Measurements from ENCODE around the gene AIPL1.

The AIPL1 gene

DNA sequence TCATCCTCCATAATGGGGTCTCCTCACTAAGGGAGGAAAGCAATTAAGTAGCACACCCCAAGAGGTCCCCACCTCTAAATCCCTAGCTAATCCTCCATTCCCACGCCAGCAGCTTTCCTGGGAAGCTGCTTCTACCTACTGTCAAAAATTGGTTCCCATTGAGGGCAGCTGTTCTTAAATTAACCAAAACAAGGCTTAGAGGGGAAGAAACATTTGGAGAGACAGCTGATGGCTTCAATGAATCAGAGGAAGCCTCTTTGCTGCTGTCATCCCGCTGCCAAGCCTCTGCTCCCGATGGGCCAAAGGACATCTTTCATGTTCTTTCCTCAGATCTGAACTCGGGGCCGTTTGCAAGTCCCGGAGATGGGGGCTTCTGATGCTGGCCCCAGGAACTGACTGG is 26.6 kb downstream of the AIPL1 start:
- Histone ChIP-seq H3K4me1 (ENCODE audit: insufficient read depth, insufficient read length) (no peaks in the 10 kb centered on the region), H3K9ac (ENCODE audit: insufficient read length, low read depth) (no peak overlapping the region), H3K4me3 (ENCODE audit: insufficient read length, low read depth) (no peak overlapping the region), H3K9me3 (ENCODE audit: insufficient read depth, low read length) (no peaks in the 10 kb centered on the region), H3K27me3 (ENCODE audit: insufficient read depth, insufficient read length) (no peaks in the 10 kb centered on the region), H3K36me3 (ENCODE audit: insufficient read depth, insufficient read length, low read length) (no peaks in the 10 kb centered on the region)
- TF ChIP-seq YY1 (IDR thresholded peaks at IDR 0.05; ENCODE audit: insufficient read depth, insufficient read length) = no peak
- no peak for DNase-seq (ENCODE audit: low read depth, low spot score)

DNA sequence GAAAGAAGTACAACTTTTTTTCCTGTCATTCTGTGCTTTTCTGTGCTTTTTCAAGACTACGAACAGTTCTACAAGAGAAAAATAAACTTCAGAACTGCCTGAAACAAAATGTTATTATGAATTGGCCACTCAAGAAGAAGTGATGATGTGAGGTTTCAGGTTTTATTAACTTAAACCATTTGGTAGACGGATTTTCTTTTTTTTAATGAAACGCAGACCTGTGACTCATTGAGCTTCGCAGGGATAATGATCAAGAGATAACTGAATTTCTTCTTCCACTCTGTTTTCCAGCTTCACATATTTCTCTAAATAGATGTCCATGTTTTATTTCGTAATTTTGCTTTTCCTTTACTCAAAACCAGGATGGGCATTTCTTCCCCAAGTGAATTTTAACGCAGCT is 32.7 kb downstream of the AIPL1 start:
- Histone ChIP-seq H3K4me3 (ENCODE audit: insufficient read length, low read depth) (no peak overlapping the region), H3K4me1 (ENCODE audit: insufficient read depth, insufficient read length) (peaks cover 4% of the 10 kb centered on the region), H3K9ac (ENCODE audit: insufficient read length, low read depth) (no peak overlapping the region), H3K9me3 (ENCODE audit: insufficient read depth, low read length) (no peaks in the 10 kb centered on the region), H3K36me3 (ENCODE audit: insufficient read depth, insufficient read length, low read length) (no peaks in the 10 kb centered on the region), H3K27me3 (ENCODE audit: insufficient read depth, insufficient read length) (no peaks in the 10 kb centered on the region)
- no peak for DNase-seq (ENCODE audit: low read depth, low spot score)
- TF ChIP-seq YY1 (IDR thresholded peaks at IDR 0.05; ENCODE audit: insufficient read depth, insufficient read length) (no peak), ZNF274 (IDR thresholded peaks at IDR 0.05; ENCODE audit: low read depth, low read length) (no peak), SUZ12 (IDR thresholded peaks at IDR 0.05; ENCODE audit: extremely low read depth, insufficient read depth, insufficient read length) (no peak)

DNA sequence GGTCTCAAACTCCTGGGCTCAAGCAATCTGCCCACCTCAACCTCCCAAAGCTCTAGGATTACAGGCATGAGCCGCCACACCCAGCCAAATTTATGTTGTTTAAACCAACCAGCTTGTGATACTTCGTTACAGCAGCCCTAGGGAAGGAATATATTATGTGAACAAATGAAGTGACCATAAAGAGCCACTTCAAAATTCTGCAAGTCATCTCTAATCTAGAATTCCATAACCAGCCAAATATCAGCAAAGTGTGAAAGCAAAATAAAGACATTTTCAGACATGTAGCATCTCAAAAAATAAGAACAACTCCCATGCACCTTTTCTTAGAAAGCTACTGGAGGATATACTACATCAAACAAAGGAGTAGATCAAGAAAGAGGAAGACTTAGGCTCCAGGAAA is 36.0 kb downstream of the AIPL1 start:
- Histone ChIP-seq H3K9me3 (ENCODE audit: insufficient read depth, low read length) (no peaks in the 10 kb centered on the region), H3K36me3 (ENCODE audit: insufficient read depth, insufficient read length, low read length) (no peaks in the 10 kb centered on the region), H3K27me3 (ENCODE audit: insufficient read depth, insufficient read length) (no peaks in the 10 kb centered on the region), H3K4me1 (ENCODE audit: insufficient read depth, insufficient read length) (peaks cover 10% of the 10 kb centered on the region), H3K4me3 (ENCODE audit: insufficient read length, low read depth) (no peak overlapping the region), H3K9ac (ENCODE audit: insufficient read length, low read depth) (no peak overlapping the region)
- TF ChIP-seq ZNF274 (IDR thresholded peaks at IDR 0.05; ENCODE audit: low read depth, low read length) (no peak), SUZ12 (IDR thresholded peaks at IDR 0.05; ENCODE audit: extremely low read depth, insufficient read depth, insufficient read length) (no peak), YY1 (IDR thresholded peaks at IDR 0.05; ENCODE audit: insufficient read depth, insufficient read length) (no peak)
- no peak for DNase-seq (ENCODE audit: low read depth, low spot score)

DNA sequence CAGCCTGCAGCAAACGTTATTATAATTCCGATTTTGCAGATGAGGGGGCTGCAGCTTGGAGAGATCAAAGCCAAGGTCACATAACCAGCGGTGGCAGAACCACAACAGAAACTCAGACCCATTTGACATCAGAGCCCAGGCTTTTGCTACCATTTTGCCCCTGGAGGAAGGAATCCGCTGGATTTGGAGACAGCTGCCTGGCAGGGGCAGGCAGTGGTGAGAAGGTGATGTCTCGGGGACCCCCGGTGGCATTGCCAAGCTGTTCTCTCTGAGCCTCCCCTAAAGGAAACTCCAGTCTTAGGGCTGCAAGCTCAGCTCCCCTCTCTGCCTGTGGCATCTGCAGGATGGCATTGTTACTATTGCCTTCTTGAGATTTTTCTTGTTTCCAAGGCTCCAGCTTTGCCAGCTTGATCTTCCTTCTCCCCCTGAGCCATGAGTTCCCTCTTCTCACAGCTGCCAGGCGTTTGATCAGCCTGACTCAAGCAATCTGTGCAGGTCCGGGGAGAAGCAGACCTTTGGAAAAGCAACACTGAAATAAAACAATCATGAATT is 40.8 kb downstream of the AIPL1 start:
- DNase-seq (ENCODE audit: low read depth, low spot score) = no peak
- no peak overlapping the region for H3K4me3 ChIP-seq (ENCODE audit: insufficient read length, low read depth)
- H3K27me3 ChIP-seq (ENCODE audit: insufficient read depth, insufficient read length) = no peaks in the 10 kb centered on the region
- no peaks in the 10 kb centered on the region for H3K36me3 ChIP-seq (ENCODE audit: insufficient read depth, insufficient read length, low read length)
- TF ChIP-seq YY1 (IDR thresholded peaks at IDR 0.05; ENCODE audit: insufficient read depth, insufficient read length) (no peak), SUZ12 (IDR thresholded peaks at IDR 0.05; ENCODE audit: extremely low read depth, insufficient read depth, insufficient read length) (no peak), ZNF274 (IDR thresholded peaks at IDR 0.05; ENCODE audit: low read depth, low read length) (no peak)
- H3K9me3 ChIP-seq (ENCODE audit: insufficient read depth, low read length) = no peaks in the 10 kb centered on the region
- H3K4me1 ChIP-seq (ENCODE audit: insufficient read depth, insufficient read length) = peaks cover 6% of the 10 kb centered on the region
- H3K9ac ChIP-seq (ENCODE audit: insufficient read length, low read depth) = no peak overlapping the region

DNA sequence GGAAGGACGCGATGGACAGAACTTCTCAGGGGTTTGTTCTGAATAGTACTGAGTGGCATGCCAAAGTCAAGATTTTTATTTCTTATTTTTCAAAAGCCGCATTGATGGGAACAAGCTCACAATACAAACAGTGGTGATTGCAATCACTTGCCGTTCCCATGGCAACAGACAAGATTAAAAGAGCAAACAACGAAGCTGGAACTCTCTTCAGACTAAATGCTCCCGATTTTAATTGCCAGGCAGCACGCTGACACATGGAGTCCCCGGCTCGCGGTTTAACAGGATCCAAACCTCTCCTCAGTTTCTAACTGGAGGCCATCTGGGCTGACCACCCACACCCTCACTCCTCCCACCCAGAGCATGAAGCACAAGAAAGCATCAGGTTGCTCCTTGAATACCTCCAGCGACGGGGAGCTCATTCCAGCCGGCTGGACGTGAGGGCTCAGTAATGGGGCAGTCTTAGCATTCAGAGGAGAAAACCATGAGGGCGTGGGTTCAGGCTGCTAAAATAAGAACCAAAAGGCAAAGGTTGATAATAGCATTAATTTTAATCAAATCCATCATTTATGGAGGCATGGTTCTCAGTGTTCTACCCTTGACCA is 41.5 kb downstream of the AIPL1 start:
- Histone ChIP-seq H3K36me3 (ENCODE audit: insufficient read depth, insufficient read length, low read length) (no peaks in the 10 kb centered on the region), H3K9ac (ENCODE audit: insufficient read length, low read depth) (no peak overlapping the region), H3K4me3 (ENCODE audit: insufficient read length, low read depth) (no peak overlapping the region), H3K4me1 (ENCODE audit: insufficient read depth, insufficient read length) (peaks cover 6% of the 10 kb centered on the region), H3K27me3 (ENCODE audit: insufficient read depth, insufficient read length) (no peaks in the 10 kb centered on the region), H3K9me3 (ENCODE audit: insufficient read depth, low read length) (no peaks in the 10 kb centered on the region)
- TF ChIP-seq ZNF274 (IDR thresholded peaks at IDR 0.05; ENCODE audit: low read depth, low read length) (no peak), YY1 (IDR thresholded peaks at IDR 0.05; ENCODE audit: insufficient read depth, insufficient read length) (no peak), SUZ12 (IDR thresholded peaks at IDR 0.05; ENCODE audit: extremely low read depth, insufficient read depth, insufficient read length) (no peak)
- no peak for DNase-seq (ENCODE audit: low read depth, low spot score)

DNA sequence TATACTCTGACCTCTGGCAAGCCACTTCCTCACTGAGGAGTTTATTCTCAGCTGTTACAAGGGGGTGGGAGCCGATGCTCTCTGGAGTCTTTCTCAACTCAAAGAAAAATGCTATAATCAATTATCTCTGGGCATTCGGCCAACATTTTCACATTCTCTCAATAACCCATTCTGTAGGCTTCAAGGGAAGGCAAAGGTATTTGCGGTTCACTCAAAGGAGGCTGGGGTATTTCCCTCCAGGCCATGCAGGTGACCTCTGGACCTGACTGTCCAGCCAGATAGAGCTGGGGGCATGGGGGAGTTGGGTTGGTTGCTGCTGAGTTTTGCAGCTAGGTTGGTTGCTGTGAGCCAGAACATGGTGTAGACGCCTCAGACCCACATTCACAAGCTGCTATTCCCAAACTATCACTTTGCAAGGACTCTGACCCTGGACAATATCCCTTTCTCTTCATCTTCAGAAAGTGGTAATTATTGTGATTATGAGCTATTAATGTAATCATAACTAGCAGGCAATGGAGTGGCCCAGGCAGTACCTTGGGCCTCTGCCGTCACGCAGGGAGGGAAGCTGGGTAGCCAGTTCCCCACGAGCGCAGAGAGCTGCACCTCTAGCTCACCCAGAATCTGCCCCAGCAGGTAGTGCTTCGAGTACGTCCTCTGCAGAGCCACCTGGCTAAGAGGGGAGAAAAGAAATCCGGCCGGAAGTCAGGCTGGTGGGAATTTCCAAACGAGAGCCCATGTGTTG is 42.1 kb downstream of the AIPL1 start:
- H3K4me3 ChIP-seq (ENCODE audit: insufficient read length, low read depth) = no peak overlapping the region
- no peaks in the 10 kb centered on the region for H3K27me3 ChIP-seq (ENCODE audit: insufficient read depth, insufficient read length)
- H3K4me1 ChIP-seq (ENCODE audit: insufficient read depth, insufficient read length) = peaks cover 6% of the 10 kb centered on the region
- no peak for TF ChIP-seq YY1 (IDR thresholded peaks at IDR 0.05; ENCODE audit: insufficient read depth, insufficient read length)
- no peak for TF ChIP-seq SUZ12 (IDR thresholded peaks at IDR 0.05; ENCODE audit: extremely low read depth, insufficient read depth, insufficient read length)
- no peak for TF ChIP-seq ZNF274 (IDR thresholded peaks at IDR 0.05; ENCODE audit: low read depth, low read length)
- DNase-seq (ENCODE audit: low read depth, low spot score) = no peak
- H3K9ac ChIP-seq (ENCODE audit: insufficient read length, low read depth) = no peak overlapping the region
- H3K9me3 ChIP-seq (ENCODE audit: insufficient read depth, low read length) = no peaks in the 10 kb centered on the region
- H3K36me3 ChIP-seq (ENCODE audit: insufficient read depth, insufficient read length, low read length) = no peaks in the 10 kb centered on the region

DNA sequence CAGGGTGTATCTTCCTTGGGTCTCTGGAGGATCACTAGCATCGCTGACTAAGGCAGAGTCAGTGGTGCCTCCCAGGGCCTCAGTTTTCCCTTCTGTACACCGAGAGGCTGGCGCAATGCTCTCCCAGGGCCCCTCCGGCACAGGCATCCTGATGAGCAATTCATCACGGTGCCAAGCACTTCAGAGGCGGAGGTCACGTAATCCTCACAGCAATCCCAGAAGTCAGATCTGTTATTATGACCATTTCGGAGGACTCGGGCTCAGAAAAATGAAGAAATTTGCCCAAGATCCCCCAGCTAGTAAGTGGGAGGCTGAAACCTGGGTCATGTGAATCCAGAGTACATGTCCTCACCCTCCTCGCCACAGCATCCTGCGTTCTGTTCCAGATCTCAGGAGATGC is 46.5 kb downstream of the AIPL1 start:
- no peak for TF ChIP-seq SUZ12 (IDR thresholded peaks at IDR 0.05; ENCODE audit: extremely low read depth, insufficient read depth, insufficient read length)
- TF ChIP-seq ZNF274 (IDR thresholded peaks at IDR 0.05; ENCODE audit: low read depth, low read length) = no peak
- TF ChIP-seq YY1 (IDR thresholded peaks at IDR 0.05; ENCODE audit: insufficient read depth, insufficient read length) = no peak
- no peaks in the 10 kb centered on the region for H3K27me3 ChIP-seq (ENCODE audit: insufficient read depth, insufficient read length)
- no peaks in the 10 kb centered on the region for H3K4me1 ChIP-seq (ENCODE audit: insufficient read depth, insufficient read length)

More for the DNA sequence above, 46.5 kb downstream of the AIPL1 start:
- H3K9ac ChIP-seq (ENCODE audit: insufficient read length, low read depth) = no peak overlapping the region
- no peaks in the 10 kb centered on the region for H3K36me3 ChIP-seq (ENCODE audit: insufficient read depth, insufficient read length, low read length)
- DNase-seq (ENCODE audit: low read depth, low spot score) = no peak
- H3K4me3 ChIP-seq (ENCODE audit: insufficient read length, low read depth) = no peak overlapping the region
- no peaks in the 10 kb centered on the region for H3K9me3 ChIP-seq (ENCODE audit: insufficient read depth, low read length)
